HG02884 (cell line): ENCODE results near the gene PLEKHG3.
"Not testable (repeated sequence)": the region's sequence is repeated elsewhere in the genome, so short reads cannot be mapped to it uniquely, and the experiment has no call there.

Experiments used
- ATAC-seq: cut with Tn5 transposase; IDR thresholded peaks from one replicate; pipeline ENCODE4 v1.9.1; 2021; ENCODE audit warnings: mild to moderate bottlenecking, moderate library complexity; ENCODE audit not compliant: unreplicated experiment

Gene PLEKHG3

GRCh38 chr14:64686282-64686615, 18.0 kb upstream of the PLEKHG3 start:
- no peak for ATAC-seq

- no peak for ATAC-seq
These were observed 16.2 kb upstream of the PLEKHG3 start for GRCh38 chr14:64688031-64688430.

GRCh38 chr14:64688811-64689281, 15.4 kb upstream of the PLEKHG3 start:
- ATAC-seq: no peak

GRCh38 chr14:64689289-64689688, 14.9 kb upstream of the PLEKHG3 start:
- ATAC-seq: no peak

DNA sequence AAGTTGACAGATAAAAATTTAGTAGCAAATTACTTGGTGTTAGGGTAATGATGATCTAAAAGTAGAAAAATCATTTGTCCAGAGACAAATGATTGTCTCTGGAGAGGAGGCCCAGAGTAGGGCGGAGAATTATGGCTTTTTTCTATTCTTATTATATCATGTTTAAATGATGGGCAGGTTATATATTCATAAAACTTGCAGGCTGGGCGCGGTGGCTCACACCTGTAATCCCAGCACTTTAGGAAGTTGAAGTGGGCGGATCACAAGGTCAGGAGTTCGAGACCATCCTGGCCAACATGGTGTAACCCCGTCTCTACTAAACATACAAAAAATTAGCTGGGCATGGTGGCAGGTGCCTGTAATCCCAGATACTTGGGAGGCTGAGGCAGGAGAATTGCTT, 13.6 kb upstream of the PLEKHG3 start:
- ATAC-seq: not testable (repeated sequence)

GRCh38 chr14:64691376-64691775, 12.8 kb upstream of the PLEKHG3 start:
- no peak for ATAC-seq

GRCh38 chr14:64692189-64692985, 11.8 kb upstream of the PLEKHG3 start:
- ATAC-seq: no peak

DNA sequence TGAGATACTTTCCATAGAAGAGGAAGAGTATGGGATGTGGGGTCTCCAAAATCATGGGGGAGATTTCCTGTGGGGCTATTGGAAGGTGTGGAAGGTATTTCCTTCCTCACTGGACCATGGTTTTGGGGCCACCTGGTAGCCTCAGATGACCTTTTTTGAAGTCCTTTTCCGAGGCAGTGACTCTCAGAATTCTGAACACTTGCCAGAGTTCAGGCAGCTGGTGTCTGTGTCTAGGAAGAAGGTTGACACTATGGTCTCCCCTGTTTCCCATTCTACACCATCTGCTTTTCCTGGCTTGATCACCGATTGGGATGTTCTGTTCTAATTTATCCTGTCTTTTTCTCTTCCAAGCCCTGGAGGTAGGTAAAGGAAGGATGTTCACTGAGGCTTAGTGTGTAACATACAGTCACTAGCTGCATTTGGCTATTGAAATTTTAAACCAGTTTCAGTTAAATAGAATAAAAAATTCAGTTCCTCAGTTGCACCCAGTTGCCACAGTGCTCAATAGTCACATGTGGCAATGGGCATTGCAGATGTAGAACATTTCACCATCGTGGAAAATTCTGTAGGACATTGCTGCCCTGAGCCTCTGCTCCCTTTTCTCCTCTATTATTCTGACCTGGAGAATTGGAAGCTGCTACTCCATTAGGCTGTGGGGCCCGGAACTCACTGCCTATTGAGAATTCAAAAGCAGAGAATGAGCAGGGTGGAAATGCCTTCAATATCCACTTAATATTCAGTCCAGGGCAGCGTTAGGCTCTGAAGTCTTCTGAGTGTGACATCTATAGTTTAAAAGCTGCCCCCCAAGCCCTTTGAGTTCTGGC, 11.0 kb upstream of the PLEKHG3 start:
- ATAC-seq: no peak

GRCh38 chr14:64693810-64694165, 10.4 kb upstream of the PLEKHG3 start:
- ATAC-seq: no peak

DNA sequence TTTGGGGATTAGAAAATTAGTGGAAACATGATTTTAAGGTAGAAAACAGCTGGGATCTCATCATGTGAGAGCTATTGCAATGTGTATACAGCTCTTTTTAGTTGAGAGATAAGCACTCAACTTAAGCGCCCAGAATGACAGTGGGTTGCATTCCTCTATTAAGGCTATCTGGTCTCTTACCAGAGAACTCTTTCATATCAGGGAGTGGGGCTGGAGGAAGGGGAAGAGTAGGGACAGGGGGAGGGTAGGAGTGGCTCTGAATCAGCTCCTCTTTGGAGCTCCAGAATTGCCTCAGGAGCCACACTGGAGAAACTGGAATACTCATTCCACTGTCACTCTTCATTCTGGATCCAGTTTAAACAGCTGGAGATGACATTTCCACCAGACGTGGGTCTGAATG, 9.2 kb upstream of the PLEKHG3 start:
- ATAC-seq: no peak

DNA sequence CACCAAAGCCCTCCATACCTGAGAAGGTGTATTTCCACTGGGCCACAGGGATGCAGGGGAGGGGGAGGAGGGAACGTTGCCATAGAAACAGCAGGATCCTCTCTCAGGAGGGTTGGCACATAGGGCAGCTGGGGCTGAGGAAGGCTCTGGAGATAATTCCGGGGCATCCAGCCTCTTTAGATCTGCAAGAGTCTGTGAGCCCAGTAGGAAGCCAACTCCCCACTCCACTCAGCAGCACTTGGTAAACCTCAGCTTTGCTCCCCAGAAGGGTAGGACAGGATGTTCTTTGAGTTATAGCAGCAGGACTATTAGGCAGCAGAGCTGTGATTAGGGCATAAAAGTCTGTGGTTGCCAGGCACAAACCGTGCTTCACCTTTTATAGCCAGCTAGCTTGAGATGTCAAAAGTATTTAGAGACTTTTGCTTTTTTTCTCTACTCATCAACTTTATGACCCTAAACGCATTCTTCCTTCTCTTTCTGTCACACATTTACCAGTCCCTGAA, 7.8 kb upstream of the PLEKHG3 start:
- no peak for ATAC-seq

DNA sequence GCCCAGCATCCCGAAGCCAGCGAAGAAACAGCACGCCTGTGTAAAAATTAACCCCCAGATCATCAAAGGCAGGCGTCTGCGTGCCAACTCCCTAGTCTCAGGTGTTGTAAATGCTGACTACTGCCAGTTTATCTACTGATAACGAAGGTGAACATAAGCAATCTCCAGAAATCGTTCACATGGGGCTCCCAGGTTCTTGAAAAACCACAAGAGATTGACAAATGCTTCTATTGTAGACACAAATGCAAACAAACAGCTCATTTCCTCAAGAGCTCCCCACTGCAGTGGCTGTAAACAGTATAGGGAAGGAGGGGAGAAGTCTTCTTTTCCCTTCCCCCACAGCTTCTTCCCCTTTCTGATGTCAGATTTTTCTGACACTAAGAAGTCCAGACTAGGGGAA, 5.3 kb upstream of the PLEKHG3 start:
- no peak for ATAC-seq

DNA sequence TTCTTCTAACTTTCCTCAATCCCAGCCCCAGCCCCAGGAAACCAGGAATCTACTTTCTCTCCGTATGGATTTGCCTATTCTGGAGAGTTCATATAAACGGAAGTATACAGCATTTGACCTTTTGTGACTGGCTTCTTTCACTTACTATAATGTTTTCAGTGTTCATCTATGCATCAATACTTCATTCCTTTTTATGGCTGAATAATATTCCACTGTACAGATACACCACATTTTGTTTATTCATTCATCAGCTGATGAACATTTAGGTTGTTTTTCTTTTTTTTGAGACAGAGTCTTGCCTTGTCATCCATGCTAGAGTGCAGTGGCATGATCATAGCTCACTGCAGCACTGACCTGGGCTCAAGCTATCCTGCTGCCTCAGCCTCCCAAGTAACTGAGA, 3.9 kb upstream of the PLEKHG3 start:
- no peak for ATAC-seq

DNA sequence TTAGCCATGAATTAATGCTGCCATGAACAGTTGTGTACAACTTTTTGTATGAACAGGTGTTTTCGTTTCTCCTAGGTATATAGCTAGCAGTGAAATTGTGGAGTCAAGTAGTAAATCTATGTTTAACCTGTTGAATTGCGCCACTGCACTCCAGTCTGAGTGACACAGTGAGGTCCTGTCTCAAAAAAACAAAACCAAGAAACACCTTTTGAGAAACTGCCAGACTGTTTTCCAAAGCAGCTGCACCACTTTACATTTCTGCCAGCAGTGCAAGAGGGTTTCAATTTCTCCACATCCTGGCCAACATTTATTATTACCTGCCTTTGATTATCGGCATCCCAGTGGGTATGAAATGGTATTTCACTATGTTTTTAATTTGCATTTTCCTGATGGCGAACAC, 3.3 kb upstream of the PLEKHG3 start:
- no peak for ATAC-seq

DNA sequence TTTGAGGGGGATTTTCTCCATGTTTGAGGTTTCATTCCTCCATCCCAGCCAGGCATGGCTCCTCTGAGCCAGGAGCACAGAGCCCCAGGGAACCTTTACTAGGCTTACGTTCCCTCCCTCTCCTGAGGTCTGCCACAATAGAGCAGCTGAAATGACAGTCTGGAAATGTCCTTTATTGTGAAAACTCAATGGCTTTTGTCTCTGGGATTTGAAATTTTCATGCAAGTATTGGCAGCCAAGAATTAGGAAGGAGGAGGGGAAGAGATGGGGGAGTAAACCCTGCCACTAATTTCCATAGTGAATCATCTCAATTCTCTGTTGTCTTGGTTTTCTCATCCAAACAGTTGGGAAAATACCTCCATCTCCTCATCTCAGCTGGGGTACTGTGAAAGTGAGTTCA, 2.6 kb upstream of the PLEKHG3 start:
- ATAC-seq: no peak

DNA sequence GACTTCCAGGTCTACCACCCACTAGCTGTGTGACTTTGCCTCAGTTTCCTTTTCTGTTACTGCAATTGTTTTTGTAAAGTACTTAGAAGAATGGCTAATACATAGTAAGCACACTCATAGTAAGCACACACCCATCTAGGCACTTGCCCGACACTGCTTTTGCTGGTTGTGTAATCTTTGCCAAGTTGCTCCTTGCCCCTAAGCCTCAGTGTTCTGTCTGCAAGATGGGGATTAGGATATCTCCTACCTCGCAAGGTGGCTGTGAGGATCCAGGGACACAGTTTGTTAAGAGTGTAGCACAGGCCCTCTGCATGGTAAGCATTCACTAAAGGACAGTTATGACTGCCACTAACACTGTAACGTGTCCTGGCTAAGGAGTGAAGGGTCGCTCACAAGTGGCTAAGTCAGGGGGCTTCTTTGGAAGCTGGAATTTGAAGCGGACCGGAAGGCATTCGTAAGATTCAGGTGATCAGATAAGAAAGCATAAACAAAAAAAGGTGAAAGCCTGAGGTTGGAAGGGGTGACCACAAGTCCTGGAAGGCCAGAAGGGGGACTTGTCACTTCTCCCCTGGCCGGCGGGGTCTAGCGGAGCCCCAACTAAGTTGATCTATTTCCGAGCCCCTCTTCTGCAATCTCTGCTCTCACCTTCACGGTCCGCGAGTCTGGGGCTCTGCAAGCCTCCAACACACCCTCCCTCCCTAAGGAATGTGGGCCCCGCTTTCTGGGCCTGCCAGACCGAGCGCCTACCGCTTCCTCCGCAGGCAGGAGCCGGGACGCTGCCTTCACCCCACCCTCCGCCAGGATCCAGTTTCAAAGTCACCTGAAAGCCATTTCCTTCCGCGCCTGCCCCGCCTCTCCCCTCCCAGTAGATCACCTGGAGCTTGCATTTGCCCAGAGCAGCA, 1.5 kb upstream of the PLEKHG3 start:
- ATAC-seq: no peak

DNA sequence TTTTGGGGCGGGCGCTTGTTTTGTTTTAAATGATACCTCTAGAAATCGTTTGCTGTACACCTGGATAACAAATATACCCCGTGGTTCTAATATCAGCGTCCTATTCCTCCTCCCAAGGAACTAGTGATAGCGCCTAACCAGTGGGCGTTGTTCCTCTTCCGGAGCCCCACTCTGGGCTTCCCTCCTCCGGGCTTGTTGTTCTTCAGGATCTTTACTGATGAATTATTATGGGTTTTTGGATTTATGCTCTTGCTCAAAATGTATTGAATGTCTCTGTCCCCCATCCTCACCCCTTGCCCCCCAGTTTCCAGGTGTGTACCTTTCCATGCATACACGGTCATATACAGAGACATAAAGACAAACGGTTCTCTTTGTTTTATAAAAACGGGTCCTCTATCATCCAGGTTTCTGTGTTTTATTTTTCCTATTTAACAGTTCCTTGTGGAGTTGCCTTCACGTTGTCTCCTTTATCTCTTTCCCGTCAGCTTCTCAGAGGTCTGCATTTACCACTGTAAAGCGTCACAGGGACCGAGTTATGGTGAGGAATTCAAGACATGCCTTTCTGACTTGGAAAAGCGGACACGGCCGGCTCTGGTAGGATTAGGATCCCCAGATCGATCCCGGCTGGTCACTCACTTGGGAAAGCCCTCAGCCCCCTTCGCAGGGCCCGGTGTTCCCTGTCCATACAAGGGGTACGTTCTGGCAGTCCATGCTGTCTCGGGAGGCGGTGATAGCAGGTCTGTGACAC, 655 bp upstream of the PLEKHG3 start:
- no peak for ATAC-seq

DNA sequence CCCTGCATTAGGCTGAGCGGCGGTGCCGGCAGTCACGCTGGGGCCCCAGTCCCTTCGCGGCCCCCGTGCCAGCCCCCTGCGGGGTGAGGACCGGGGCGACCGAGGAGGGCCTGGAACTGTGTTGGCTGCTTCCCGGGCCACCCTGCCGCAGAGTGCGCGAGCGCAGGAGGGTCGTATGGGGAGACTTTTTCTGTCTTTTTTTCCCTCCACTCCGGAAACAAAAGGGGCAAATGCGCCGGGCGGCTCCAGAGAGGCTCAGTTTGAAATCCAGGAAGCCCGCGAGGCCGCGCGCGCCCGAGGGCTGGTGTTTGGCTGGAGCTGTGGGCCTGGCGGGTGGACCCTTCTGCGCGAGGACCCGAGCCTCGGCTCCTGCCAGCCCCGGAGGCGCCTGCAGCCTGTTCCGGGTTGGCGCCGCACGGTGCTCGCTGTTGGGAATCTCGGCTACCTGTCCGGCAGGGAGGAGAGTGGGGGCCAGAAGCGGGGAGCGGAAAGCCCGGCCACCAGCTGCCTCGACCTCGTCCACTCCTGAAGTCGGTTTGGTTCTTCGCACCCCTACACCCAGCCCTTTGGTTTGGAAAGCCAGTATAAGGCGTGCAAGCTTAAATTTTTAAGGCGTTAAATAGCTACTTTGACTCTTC, 638 bp downstream of the PLEKHG3 start:
- ATAC-seq: no peak

GRCh38 chr14:64705381-64706118, 1.3 kb downstream of the PLEKHG3 start:
- ATAC-seq: no peak
